HCT116 (cell line): ENCODE measurements around the gene FTSJ3. TPM values are rescaled to one million over a fixed set of nuclear protein-coding genes. Genes with fewer than 3 reads are reported as not detected.

Experiments used
- ATAC-seq: fragments of 200-7000 bp; cut with Tn5 transposase; 2 replicates; pipeline ENCODE4 v1.9.1; 2020; ENCODE audit warnings: mild to moderate bottlenecking, moderate library complexity
- BruUV-seq: library from RNA; stranded (reverse); fragments of 400-500 nt; replicated peaks from 2 replicates; lab custom pipeline; 2021; lab: Mats Ljungman, UMichigan
- CTCF ChIA-PET: fragments of 300-600 bp; sonication (Branson Sonifier 250); formaldehyde crosslinking; loops from one replicate; lab custom pipeline; 2021; ENCODE audit warnings: antibody characterized with exemption; lab: Charles Lee
- POLR2A ChIA-PET: fragments of 300-600, 350-600 bp; sonication (Branson Sonifier 250); formaldehyde crosslinking; loops from one replicate; lab custom pipeline; 2021; ENCODE audit warnings: antibody characterized with exemption; lab: Charles Lee
- RAD21 ChIA-PET, 2 experiments: fragments of 300-600 bp; sonication (Branson Sonifier 250); formaldehyde crosslinking; loops; one replicate each; lab custom pipeline; 2023; ENCODE audit warnings: low total read pairs in 2 of 2; ENCODE audit not compliant: uncharacterized antibody in 2 of 2, unreplicated experiment in 2 of 2, low non-redundant PET in 1 of 2; lab: Charles Lee
- DNase-seq: peaks from one replicate; pipeline ENCODE4 v3.0.0-alpha.2; 2010; ENCODE audit warnings: low read depth, low spot score
- H2AFZ ChIP-seq: fragments of 200-600 bp; shearing (Covaris generic), sonication (generic); 2 replicates; pipeline ENCODE4 v1.6.1; 2017; ENCODE audit warnings: low read depth, mixed run types, mixed read lengths, antibody characterized with exemption, low read length; ENCODE audit not compliant: poor library complexity, severe bottlenecking
- H3K27ac ChIP-seq: 2 replicates; pipeline ENCODE4 v1.5.1; 2012; ENCODE audit warnings: low read depth, low read length
- H3K27me3 ChIP-seq: fragments of 200-600 bp; sonication (generic); 2 replicates; pipeline ENCODE4 v1.6.1; 2016; ENCODE audit warnings: mixed run types, low read length, mixed read lengths; ENCODE audit not compliant: insufficient read depth
- H3K36me3 ChIP-seq, 2 experiments: fragments of 200-500 bp in 1 of 2; fragments of 200-600 bp in 1 of 2; sonication (Bioruptor generic) in 1 of 2; sonication (generic) in 1 of 2; 2 replicates each; pipeline versions ENCODE4 v1.5.1 to v1.6.1; 2014 to 2016; ENCODE audit warnings: low read length in 2 of 2, inconsistent platforms in 1 of 2, mixed read lengths in 1 of 2, mixed run types in 1 of 2; ENCODE audit not compliant: insufficient read depth in 2 of 2, control insufficient read depth in 1 of 2
- H3K4me1 ChIP-seq, 2 experiments: fragments of 200-600 bp in 1 of 2; sonication (generic) in 1 of 2; 2 replicates each; pipeline versions ENCODE4 v1.5.1 to v1.6.1; 2012 to 2017; ENCODE audit warnings: low read length in 2 of 2, inconsistent platforms in 1 of 2, mild to moderate bottlenecking in 1 of 2, mixed read lengths in 1 of 2, mixed run types in 1 of 2, moderate library complexity in 1 of 2; ENCODE audit not compliant: insufficient read depth in 2 of 2, control insufficient read depth in 1 of 2
- H3K4me2 ChIP-seq: fragments of 200-600 bp; sonication (generic); 2 replicates; pipeline ENCODE4 v1.6.1; 2017; ENCODE audit warnings: mixed run types, low read length, mixed read lengths
- H3K4me3 ChIP-seq, 2 experiments: fragments of 200-600 bp in 1 of 2; sonication (generic) in 1 of 2; replicated peaks in 1 of 2; 2 replicates each; pipeline ENCODE4 v1.5.1; 2011 to 2016; ENCODE audit warnings: low read length in 2 of 2, control low read depth in 1 of 2, low read depth in 1 of 2, mild to moderate bottlenecking in 1 of 2, mixed read lengths in 1 of 2, mixed run types in 1 of 2
- H3K79me2 ChIP-seq: fragments of 200-600 bp; sonication (generic); 2 replicates; pipeline ENCODE4 v1.6.1; 2017; ENCODE audit warnings: mild to moderate bottlenecking, mixed run types, low read length, moderate library complexity, mixed read lengths; ENCODE audit not compliant: insufficient read depth
- H3K9ac ChIP-seq: fragments of 200-600 bp; sonication (generic); 2 replicates; pipeline ENCODE4 v1.6.1; 2016; ENCODE audit warnings: low read length, mixed read lengths
- H3K9me2 ChIP-seq: fragments of 200-600 bp; sonication (generic), shearing (Covaris generic); 2 replicates; pipeline ENCODE4 v1.6.1; 2017; ENCODE audit warnings: mixed run types, mild to moderate bottlenecking, moderate library complexity; ENCODE audit not compliant: insufficient read depth
- H3K9me3 ChIP-seq, 2 experiments: fragments of 200-500 bp in 1 of 2; fragments of 200-600 bp in 1 of 2; sonication (Bioruptor generic) in 1 of 2; sonication (generic) in 1 of 2; 2 replicates each; pipeline ENCODE4 v1.6.1; 2014 to 2017; ENCODE audit warnings: low read length in 2 of 2, mixed read lengths in 2 of 2, inconsistent platforms in 1 of 2, low read depth in 1 of 2, mild to moderate bottlenecking in 1 of 2, mixed run types in 1 of 2, moderate library complexity in 1 of 2; ENCODE audit not compliant: control insufficient read depth in 1 of 2, insufficient read depth in 1 of 2
- H4K20me1 ChIP-seq: fragments of 200-600 bp; sonication (generic), shearing (Covaris generic); 2 replicates; pipeline ENCODE4 v1.6.1; 2017; ENCODE audit warnings: mixed run types, mild to moderate bottlenecking, moderate library complexity; ENCODE audit not compliant: insufficient read depth
- ATF3 ChIP-seq: IDR thresholded peaks from 2 replicates; pipeline ENCODE4 v1.6.1; 2012
- CBX3 ChIP-seq: IDR thresholded peaks from 2 replicates; pipeline ENCODE4 v1.6.1; 2012; ENCODE audit warnings: low read depth
- ELF1 ChIP-seq: IDR thresholded peaks from 2 replicates; pipeline ENCODE4 v1.6.1; 2012; ENCODE audit warnings: low read depth, borderline replicate concordance
- EZH2 ChIP-seq: fragments of 200-600 bp; sonication (generic); IDR thresholded peaks from 2 replicates; pipeline ENCODE4 v1.6.1; 2017; ENCODE audit warnings: antibody characterized with exemption, mixed run types
- EZH2phosphoT487 ChIP-seq: fragments of 200-600 bp; IDR thresholded peaks from 2 replicates; pipeline ENCODE4 v1.6.1; 2018; ENCODE audit warnings: antibody characterized with exemption, borderline replicate concordance
- FOSL1 ChIP-seq: IDR thresholded peaks from 2 replicates; pipeline ENCODE4 v1.6.1; 2012; ENCODE audit warnings: low read depth
- MAX ChIP-seq: IDR thresholded peaks from 2 replicates; pipeline ENCODE4 v1.6.1; 2012
- POLR2A ChIP-seq: IDR thresholded peaks from 2 replicates; pipeline ENCODE4 v1.7.0; 2011; ENCODE audit warnings: borderline replicate concordance; ENCODE audit not compliant: insufficient read depth, insufficient read length; ENCODE audit errors: extremely low read depth
- POLR2AphosphoS5 ChIP-seq: IDR thresholded peaks from 2 replicates; pipeline ENCODE4 v1.6.1; 2011; ENCODE audit warnings: mild to moderate bottlenecking, low read depth, low read length, moderate library complexity
- RAD21 ChIP-seq: IDR thresholded peaks from 2 replicates; pipeline ENCODE4 v1.6.1; 2012; ENCODE audit warnings: low read depth, mild to moderate bottlenecking
- SP1 ChIP-seq: IDR thresholded peaks from 2 replicates; pipeline ENCODE4 v1.6.1; 2012; ENCODE audit warnings: low read depth
- SRF ChIP-seq: IDR thresholded peaks from 2 replicates; pipeline ENCODE4 v1.6.1; 2012; ENCODE audit warnings: low read depth
- TCF7L2 ChIP-seq: IDR thresholded peaks from 2 replicates; pipeline ENCODE4 v1.7.0; 2011; ENCODE audit warnings: borderline replicate concordance, inconsistent platforms; ENCODE audit not compliant: insufficient read depth, insufficient read length; ENCODE audit errors: extremely low read depth
- intact Hi-C: fragments of 100-400 bp; cut with micrococcal nuclease; formaldehyde crosslinking; loops from 2 replicates; pipeline ENCODE4 v1.10.0; 2022
- total RNA-seq: library from RNA; stranded (reverse); gene quantifications from one replicate; pipeline ENCODE4 v1.2.1, GENCODE V29; 2021; ENCODE audit not compliant: unreplicated experiment
- TF ChIP-seq, protein P1 (sequence below): IDR thresholded peaks from 2 replicates; pipeline ENCODE4 v1.6.1; 2011; ENCODE audit warnings: mild to moderate bottlenecking, low read length, moderate library complexity; ENCODE audit not compliant: insufficient replicate concordance; ENCODE audit errors: extremely low read depth

Gene FTSJ3
- total RNA-seq, 1 experiment from 2014 or later, result 70.9 TPM

DNA sequence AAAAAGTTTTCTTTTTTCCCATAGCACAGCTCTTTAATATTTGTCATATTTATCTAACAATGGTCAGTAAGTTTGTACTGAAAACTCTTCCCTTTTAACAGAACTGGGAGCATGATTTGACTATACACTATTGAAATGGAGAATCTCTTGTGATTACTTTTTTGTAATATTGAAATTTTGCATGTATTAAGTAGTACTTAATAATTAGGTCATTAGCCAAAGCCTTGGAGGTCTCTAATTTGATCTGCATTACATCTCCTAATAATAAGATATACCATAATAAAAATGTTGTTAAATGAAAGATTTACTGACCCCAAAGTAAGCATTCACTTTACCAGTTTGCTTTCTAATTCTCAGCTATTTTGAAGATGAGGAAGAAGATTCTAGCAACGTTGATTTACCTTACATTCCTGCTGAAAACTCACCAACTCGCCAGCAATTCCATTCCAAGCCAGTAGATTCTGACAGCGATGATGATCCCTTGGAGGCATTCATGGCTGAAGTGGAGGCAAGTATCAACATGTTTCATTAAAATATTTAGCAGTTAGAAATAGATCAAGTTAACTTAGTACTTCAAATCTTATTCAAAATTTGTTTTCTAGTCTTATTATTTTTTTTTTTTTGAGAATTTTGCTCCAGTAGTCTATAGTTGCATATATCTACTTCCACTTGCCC lies 35.3 kb downstream of the FTSJ3 start:
- Histone ChIP-seq H3K27me3 (no peaks in the 10 kb centered on the region), H3K4me3 (no peak overlapping the region), H3K4me1 (peaks cover under 1 to 7% of the 10 kb centered on the region in 2 experiments; a peak in 3 of 4 replicates), H3K9me2 (no peaks in the 10 kb centered on the region), H3K9ac (no peak overlapping the region)
- intact Hi-C loops, result no loop called here
- TF ChIP-seq EZH2phosphoT487, result no peak
- TF ChIP-seq POLR2AphosphoS5, result no peak
- no peak for TF ChIP-seq TCF7L2
- no peak for TF ChIP-seq CBX3
- TF ChIP-seq POLR2A, result no peak
- no peak for TF ChIP-seq SP1
- no peak for TF ChIP-seq RAD21
- no peak for TF ChIP-seq MAX
- TF ChIP-seq, all 23 proteins: peak for 0
- Histone ChIP-seq H3K36me3 (peaks cover 76 to 78% of the 10 kb centered on the region in 2 experiments), H3K9me3 (no peaks in the 10 kb centered on the region), H4K20me1 (peaks cover 11% of the 10 kb centered on the region; the same call in 1 of the 2 replicates), H3K4me2 (no peak overlapping the region), H2AFZ (no peak overlapping the region), H3K27ac (no peak overlapping the region), H3K79me2 (peaks cover 98% of the 10 kb centered on the region)
- BruUV-seq, result no TSS peak
- RAD21 ChIA-PET, result no interaction called here
- CTCF ChIA-PET, result no interaction called here
- no peak for ATAC-seq
- POLR2A ChIA-PET, result interaction anchor here (1.1 kb wide), 1 partner anchor 50 kb away, joined by 3 read pairs; no protein-coding TSS in a partner anchor
- DNase-seq, result no peak

- Histone ChIP-seq H3K27me3 (no peaks in the 10 kb centered on the region), H3K9me2 (no peaks in the 10 kb centered on the region), H3K9me3 (no peaks in the 10 kb centered on the region), H3K4me2 (no peak overlapping the region), H3K4me1 (peaks cover 5 to 28% of the 10 kb centered on the region in 2 experiments; a peak in 3 of 4 replicates), H3K9ac (no peak overlapping the region), H3K79me2 (peaks cover 99% of the 10 kb centered on the region), H3K36me3 (peaks cover 62 to 68% of the 10 kb centered on the region in 2 experiments), H2AFZ (no peak overlapping the region), H4K20me1 (peaks cover 19% of the 10 kb centered on the region; the same call in 1 of the 2 replicates)
- POLR2A ChIA-PET, result interaction anchor here (0.9 kb wide), 1 partner anchor 17 kb away, joined by 3 read pairs; the partner anchor contains the start of gene CCDC47
- CTCF ChIA-PET, result no interaction called here
- BruUV-seq, result no TSS peak
- no peak for DNase-seq
- TF ChIP-seq SP1, result no peak
- TF ChIP-seq CBX3, result no peak
- no peak for TF ChIP-seq ELF1
- TF ChIP-seq, protein P1, sequence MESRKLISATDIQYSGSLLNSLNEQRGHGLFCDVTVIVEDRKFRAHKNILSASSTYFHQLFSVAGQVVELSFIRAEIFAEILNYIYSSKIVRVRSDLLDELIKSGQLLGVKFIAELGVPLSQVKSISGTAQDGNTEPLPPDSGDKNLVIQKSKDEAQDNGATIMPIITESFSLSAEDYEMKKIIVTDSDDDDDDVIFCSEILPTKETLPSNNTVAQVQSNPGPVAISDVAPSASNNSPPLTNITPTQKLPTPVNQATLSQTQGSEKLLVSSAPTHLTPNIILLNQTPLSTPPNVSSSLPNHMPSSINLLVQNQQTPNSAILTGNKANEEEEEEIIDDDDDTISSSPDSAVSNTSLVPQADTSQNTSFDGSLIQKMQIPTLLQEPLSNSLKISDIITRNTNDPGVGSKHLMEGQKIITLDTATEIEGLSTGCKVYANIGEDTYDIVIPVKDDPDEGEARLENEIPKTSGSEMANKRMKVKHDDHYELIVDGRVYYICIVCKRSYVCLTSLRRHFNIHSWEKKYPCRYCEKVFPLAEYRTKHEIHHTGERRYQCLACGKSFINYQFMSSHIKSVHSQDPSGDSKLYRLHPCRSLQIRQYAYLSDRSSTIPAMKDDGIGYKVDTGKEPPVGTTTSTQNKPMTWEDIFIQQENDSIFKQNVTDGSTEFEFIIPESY, result no peak
- TF ChIP-seq EZH2phosphoT487, result no peak
- no peak for TF ChIP-seq EZH2
- TF ChIP-seq POLR2A, result no peak
- TF ChIP-seq MAX, result no peak
- no peak for TF ChIP-seq FOSL1
- no peak for TF ChIP-seq ATF3
- no peak for TF ChIP-seq SRF
- TF ChIP-seq, all 23 proteins: peak for 0
- Histone ChIP-seq H3K27ac (no peak overlapping the region), H3K4me3 (no peak overlapping the region)
- intact Hi-C loops, result no loop called here
- RAD21 ChIA-PET, result no interaction called here
- no peak for ATAC-seq
Measured at GRCh38 chr17:63790057-63790456, 37.4 kb downstream of the FTSJ3 start.
